ENCODE measurements around the gene MCM9.

DNA sequence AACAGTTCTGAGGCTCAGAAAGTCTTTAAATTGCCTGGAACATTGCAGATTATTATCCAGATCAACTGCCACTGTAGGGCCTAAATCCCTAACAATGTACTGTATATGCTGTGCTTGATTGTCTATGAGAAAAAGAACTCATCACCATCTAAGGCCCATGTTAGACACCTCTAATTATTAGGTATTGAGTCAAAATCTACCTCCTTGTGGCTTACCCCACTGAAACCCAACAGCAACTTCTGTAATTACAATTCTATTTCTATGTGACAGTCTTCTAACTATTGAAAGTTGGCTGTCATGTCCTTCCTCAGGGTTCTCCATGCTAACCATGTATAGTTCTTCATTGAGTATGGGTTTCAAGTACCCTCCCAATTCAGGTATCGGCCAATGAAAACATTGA, 13.9 kb downstream of the MCM9 start:
- TF ChIP-seq EP300 (IDR thresholded peaks at IDR 0.05): no peak
- TF ChIP-seq, protein P1, sequence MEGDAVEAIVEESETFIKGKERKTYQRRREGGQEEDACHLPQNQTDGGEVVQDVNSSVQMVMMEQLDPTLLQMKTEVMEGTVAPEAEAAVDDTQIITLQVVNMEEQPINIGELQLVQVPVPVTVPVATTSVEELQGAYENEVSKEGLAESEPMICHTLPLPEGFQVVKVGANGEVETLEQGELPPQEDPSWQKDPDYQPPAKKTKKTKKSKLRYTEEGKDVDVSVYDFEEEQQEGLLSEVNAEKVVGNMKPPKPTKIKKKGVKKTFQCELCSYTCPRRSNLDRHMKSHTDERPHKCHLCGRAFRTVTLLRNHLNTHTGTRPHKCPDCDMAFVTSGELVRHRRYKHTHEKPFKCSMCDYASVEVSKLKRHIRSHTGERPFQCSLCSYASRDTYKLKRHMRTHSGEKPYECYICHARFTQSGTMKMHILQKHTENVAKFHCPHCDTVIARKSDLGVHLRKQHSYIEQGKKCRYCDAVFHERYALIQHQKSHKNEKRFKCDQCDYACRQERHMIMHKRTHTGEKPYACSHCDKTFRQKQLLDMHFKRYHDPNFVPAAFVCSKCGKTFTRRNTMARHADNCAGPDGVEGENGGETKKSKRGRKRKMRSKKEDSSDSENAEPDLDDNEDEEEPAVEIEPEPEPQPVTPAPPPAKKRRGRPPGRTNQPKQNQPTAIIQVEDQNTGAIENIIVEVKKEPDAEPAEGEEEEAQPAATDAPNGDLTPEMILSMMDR (IDR thresholded peaks at IDR 0.05): no peak
- no peak for TF ChIP-seq POLR2A (IDR thresholded peaks at IDR 0.05)
